Neural progenitor cell (in vitro differentiated cells): ENCODE data around the gene ESYT3. TPM values are rescaled to one million over a fixed set of nuclear protein-coding genes. Genes with fewer than 3 reads are reported as not detected.
"Not testable (repeated sequence)": the region's sequence is repeated elsewhere in the genome, so short reads cannot be mapped to it uniquely, and the experiment has no call there.

Source experiments
- DNase-seq: peaks from one replicate; pipeline ENCODE4 v3.0.0-alpha.2; 2016; ENCODE audit warnings: low spot score
- H2AFZ ChIP-seq: fragments of 200-600 bp; sonication (generic); replicated peaks from 2 replicates; pipeline ENCODE4 v1.6.1; 2016; ENCODE audit warnings: antibody characterized with exemption
- H3F3A ChIP-seq: fragments of 200-600 bp; sonication (generic); 2 replicates; pipeline ENCODE4 v1.6.1; 2016; ENCODE audit warnings: antibody characterized with exemption, low read depth
- H3K27ac ChIP-seq: fragments of 200-600 bp; sonication (generic); 2 replicates; pipeline ENCODE4 v1.5.1; 2016; ENCODE audit warnings: mild to moderate bottlenecking
- H3K27me3 ChIP-seq: fragments of 200-600 bp; sonication (generic); 2 replicates; pipeline ENCODE4 v1.6.1; 2016; ENCODE audit warnings: mild to moderate bottlenecking, moderate library complexity
- H3K36me3 ChIP-seq: fragments of 200-600 bp; sonication (generic); 2 replicates; pipeline ENCODE4 v1.5.1; 2016
- H3K4me1 ChIP-seq: fragments of 200-600 bp; sonication (generic); 2 replicates; pipeline ENCODE4 v1.6.1; 2016; ENCODE audit warnings: mixed run types
- H3K4me2 ChIP-seq: fragments of 200-600 bp; sonication (generic); 2 replicates; pipeline ENCODE4 v1.6.1; 2016
- H3K4me3 ChIP-seq: fragments of 200-600 bp; sonication (generic); 2 replicates; pipeline ENCODE4 v1.5.1; 2016
- H3K79me2 ChIP-seq: fragments of 200-600 bp; sonication (generic); 2 replicates; pipeline ENCODE4 v1.6.1; 2016; ENCODE audit warnings: low read depth
- H3K9ac ChIP-seq: fragments of 200-600 bp; sonication (generic); 2 replicates; pipeline ENCODE4 v1.6.1; 2016
- H3K9me3 ChIP-seq: fragments of 200-600 bp; sonication (generic); 2 replicates; pipeline ENCODE4 v1.5.1; 2016; ENCODE audit warnings: low read depth
- H4K20me1 ChIP-seq: fragments of 200-600 bp; sonication (generic); 2 replicates; pipeline ENCODE4 v1.6.1; 2016; ENCODE audit warnings: low read depth
- H3K27ac Mint-ChIP-seq: 3 replicates; pipeline ENCODE4 v1.8.0; 2021; ENCODE audit warnings: mixed read lengths
- H3K27me3 Mint-ChIP-seq: 2 replicates; pipeline ENCODE4 v1.8.0; 2022; ENCODE audit warnings: low read depth, mild to moderate bottlenecking, inconsistent platforms, moderate library complexity, mixed read lengths; ENCODE audit not compliant: insufficient read depth
- H3K36me3 Mint-ChIP-seq: 3 replicates; pipeline ENCODE4 v1.8.0; 2021; ENCODE audit warnings: mixed read lengths
- H3K4me1 Mint-ChIP-seq: 3 replicates; pipeline ENCODE4 v1.8.0; 2021; ENCODE audit warnings: mixed read lengths
- H3K4me3 Mint-ChIP-seq: 3 replicates; pipeline ENCODE4 v1.8.0; 2021; ENCODE audit warnings: mild to moderate bottlenecking, moderate library complexity, mixed read lengths
- H3K9me3 Mint-ChIP-seq: 3 replicates; pipeline ENCODE4 v1.8.0; 2020; ENCODE audit warnings: mixed read lengths
- EZH2 ChIP-seq: fragments of 200-600 bp; sonication (generic); IDR thresholded peaks from 2 replicates; pipeline ENCODE4 v1.6.1; 2017; ENCODE audit warnings: antibody characterized with exemption, mild to moderate bottlenecking, moderate library complexity
- EZH2phosphoT487 ChIP-seq: fragments of 200-600 bp; sonication (generic); IDR thresholded peaks from 2 replicates; pipeline ENCODE4 v1.6.1; 2017; ENCODE audit warnings: antibody characterized with exemption
- total RNA-seq: library from RNA; depleted of rRNA; stranded (reverse); fragments of >200 nt; gene quantifications from 2 replicates; pipeline ENCODE4 v1.2.3, GENCODE V29; 2015; ENCODE audit warnings: low replicate concordance
- TF ChIP-seq, protein P1 (sequence below): fragments of 200-600 bp; sonication (generic); IDR thresholded peaks from 2 replicates; pipeline ENCODE4 v1.5.1; 2017; ENCODE audit warnings: antibody characterized with exemption, mild to moderate bottlenecking

The ESYT3 gene
- total RNA-seq, 1 donor from 2014 or later = 1.4 TPM

DNA sequence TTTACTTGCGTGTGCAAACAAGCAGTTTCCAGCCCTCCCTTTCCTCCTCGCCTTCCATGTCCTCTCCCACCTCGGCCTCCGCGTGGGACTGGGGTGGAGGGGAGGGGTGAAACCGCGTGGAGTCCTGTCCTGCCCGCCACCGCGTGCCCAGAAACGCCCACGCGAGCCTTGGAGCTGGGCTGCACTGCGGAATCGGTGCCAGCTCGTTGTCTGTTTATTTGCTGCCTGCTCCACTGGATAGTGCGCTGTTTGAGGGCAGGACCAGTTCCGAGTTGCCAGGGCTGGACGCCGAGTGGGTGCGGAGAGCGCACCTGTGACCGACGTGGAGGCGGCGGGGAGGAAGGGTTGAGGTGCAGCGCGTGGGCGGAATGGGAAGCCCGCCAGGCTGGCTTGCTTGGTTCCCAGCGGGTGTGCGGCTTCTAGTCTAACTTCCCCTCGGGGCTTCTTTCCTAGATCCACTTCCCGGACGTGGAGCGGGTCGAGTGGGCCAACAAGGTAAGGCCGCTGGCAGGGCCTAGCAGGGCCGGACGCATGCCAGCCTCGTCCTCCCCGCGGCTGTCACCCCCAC lies 17.3 kb downstream of the ESYT3 start:
- TF ChIP-seq EZH2phosphoT487 (no peak), EZH2 (no peak)
- TF ChIP-seq, protein P1, sequence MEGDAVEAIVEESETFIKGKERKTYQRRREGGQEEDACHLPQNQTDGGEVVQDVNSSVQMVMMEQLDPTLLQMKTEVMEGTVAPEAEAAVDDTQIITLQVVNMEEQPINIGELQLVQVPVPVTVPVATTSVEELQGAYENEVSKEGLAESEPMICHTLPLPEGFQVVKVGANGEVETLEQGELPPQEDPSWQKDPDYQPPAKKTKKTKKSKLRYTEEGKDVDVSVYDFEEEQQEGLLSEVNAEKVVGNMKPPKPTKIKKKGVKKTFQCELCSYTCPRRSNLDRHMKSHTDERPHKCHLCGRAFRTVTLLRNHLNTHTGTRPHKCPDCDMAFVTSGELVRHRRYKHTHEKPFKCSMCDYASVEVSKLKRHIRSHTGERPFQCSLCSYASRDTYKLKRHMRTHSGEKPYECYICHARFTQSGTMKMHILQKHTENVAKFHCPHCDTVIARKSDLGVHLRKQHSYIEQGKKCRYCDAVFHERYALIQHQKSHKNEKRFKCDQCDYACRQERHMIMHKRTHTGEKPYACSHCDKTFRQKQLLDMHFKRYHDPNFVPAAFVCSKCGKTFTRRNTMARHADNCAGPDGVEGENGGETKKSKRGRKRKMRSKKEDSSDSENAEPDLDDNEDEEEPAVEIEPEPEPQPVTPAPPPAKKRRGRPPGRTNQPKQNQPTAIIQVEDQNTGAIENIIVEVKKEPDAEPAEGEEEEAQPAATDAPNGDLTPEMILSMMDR = no peak
- H3K27ac Mint-ChIP-seq = no peak overlapping the region
- H2AFZ ChIP-seq = no peak overlapping the region
- no peaks in the 10 kb centered on the region for H3K27me3 ChIP-seq
- no peak overlapping the region for H3K4me2 ChIP-seq
- H3K36me3 Mint-ChIP-seq = no peaks in the 10 kb centered on the region
- H3K9ac ChIP-seq = no peak overlapping the region
- no peaks in the 10 kb centered on the region for H3K79me2 ChIP-seq
- H3K4me1 ChIP-seq = no peaks in the 10 kb centered on the region
- peaks cover 9% of the 10 kb centered on the region for H3K27me3 Mint-ChIP-seq
- H3K4me3 Mint-ChIP-seq = no peak overlapping the region
- H3K9me3 Mint-ChIP-seq = no peaks in the 10 kb centered on the region
- H3F3A ChIP-seq = no peaks in the 10 kb centered on the region
- no peak overlapping the region for H3K4me3 ChIP-seq
- H3K27ac ChIP-seq = no peak overlapping the region
- H3K9me3 ChIP-seq = no peaks in the 10 kb centered on the region
- H4K20me1 ChIP-seq = no peaks in the 10 kb centered on the region
- H3K36me3 ChIP-seq = no peaks in the 10 kb centered on the region
- H3K4me1 Mint-ChIP-seq = no peaks in the 10 kb centered on the region
- no peak for DNase-seq

DNA sequence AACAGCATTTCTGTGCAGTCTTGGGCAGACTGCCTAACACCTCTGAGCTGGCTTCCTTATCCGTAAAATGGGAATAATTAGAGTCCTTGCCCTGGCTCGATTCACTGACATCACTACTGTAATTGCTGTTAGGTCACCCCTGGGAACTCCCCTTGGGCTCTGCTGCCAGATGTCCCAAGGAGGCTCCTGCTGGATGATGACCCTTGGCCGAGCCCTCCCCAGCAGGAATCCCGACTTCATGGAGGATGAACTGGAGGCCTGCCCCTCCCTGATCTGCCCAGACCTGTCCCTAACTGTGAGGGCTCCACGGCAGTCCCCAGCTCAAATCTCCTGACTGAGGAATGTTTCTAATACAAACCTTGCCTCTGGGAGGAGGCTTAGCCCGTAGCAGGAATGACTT lies 18.0 kb downstream of the ESYT3 start:
- Mint-ChIP-seq H3K27ac (no peak overlapping the region), H3K9me3 (no peaks in the 10 kb centered on the region), H3K4me3 (no peak overlapping the region), H3K36me3 (no peaks in the 10 kb centered on the region), H3K4me1 (peaks cover 4% of the 10 kb centered on the region), H3K27me3 (peaks cover 9% of the 10 kb centered on the region)
- Histone ChIP-seq H3K27me3 (no peaks in the 10 kb centered on the region), H3K27ac (no peak overlapping the region), H3K9me3 (no peaks in the 10 kb centered on the region), H3K4me3 (no peak overlapping the region), H3K9ac (no peak overlapping the region), H4K20me1 (no peaks in the 10 kb centered on the region), H3K36me3 (no peaks in the 10 kb centered on the region), H3K79me2 (no peaks in the 10 kb centered on the region), H3K4me2 (no peak overlapping the region), H3F3A (no peaks in the 10 kb centered on the region), H3K4me1 (no peaks in the 10 kb centered on the region), H2AFZ (no peak overlapping the region)
- TF ChIP-seq EZH2 (no peak), EZH2phosphoT487 (no peak)
- TF ChIP-seq, protein P1 = no peak
- DNase-seq = no peak

- H3K36me3 ChIP-seq = not testable (repeated sequence)
These were observed 19.5 kb downstream of the ESYT3 start for GRCh38 chr3:138453940-138454339.

GRCh38 chr3:138455801-138456716 lies 21.6 kb downstream of the ESYT3 start:
- no peak overlapping the region for H3K4me3 ChIP-seq
- H2AFZ ChIP-seq = no peak overlapping the region
- TF ChIP-seq EZH2phosphoT487 (no peak), EZH2 (no peak)
- TF ChIP-seq, protein P1 = no peak
- H3K4me1 Mint-ChIP-seq = peaks cover 4% of the 10 kb centered on the region
- no peaks in the 10 kb centered on the region for H3K36me3 Mint-ChIP-seq
- no peaks in the 10 kb centered on the region for H3K79me2 ChIP-seq
- no peaks in the 10 kb centered on the region for H3K27me3 ChIP-seq
- DNase-seq = no peak
- H3K27ac Mint-ChIP-seq = no peak overlapping the region
- H3K9me3 Mint-ChIP-seq = no peaks in the 10 kb centered on the region
- no peaks in the 10 kb centered on the region for H4K20me1 ChIP-seq
- no peak overlapping the region for H3K4me3 Mint-ChIP-seq
- H3K36me3 ChIP-seq = no peaks in the 10 kb centered on the region
- no peaks in the 10 kb centered on the region for H3K9me3 ChIP-seq
- H3K27ac ChIP-seq = no peak overlapping the region
- H3K9ac ChIP-seq = no peak overlapping the region
- H3K27me3 Mint-ChIP-seq = peaks cover 9% of the 10 kb centered on the region
- no peaks in the 10 kb centered on the region for H3K4me1 ChIP-seq
- H3F3A ChIP-seq = no peaks in the 10 kb centered on the region
- no peak overlapping the region for H3K4me2 ChIP-seq

More at GRCh38 chr3:138453940-138454339, 19.5 kb downstream of the ESYT3 start:
- H3K4me3 Mint-ChIP-seq, DNase-seq, H2AFZ ChIP-seq, H3K4me3 ChIP-seq, H3K27me3 Mint-ChIP-seq, H3K4me2 ChIP-seq, H3K27me3 ChIP-seq, H3K27ac ChIP-seq, H4K20me1 ChIP-seq, H3F3A ChIP-seq, H3K36me3 Mint-ChIP-seq, H3K27ac Mint-ChIP-seq, H3K4me1 ChIP-seq, H3K4me1 Mint-ChIP-seq, H3K79me2 ChIP-seq, H3K9me3 ChIP-seq, H3K9ac ChIP-seq, H3K9me3 Mint-ChIP-seq: not testable (repeated sequence)
